Kidney (tissue), 14 donors: ENCODE measurements around the gene PEAK1. TPM values are rescaled to one million over a fixed set of nuclear protein-coding genes. Genes with fewer than 3 reads are reported as not detected.

ENCODE experiments used
- DNase-seq, 5 donors: peaks; one replicate each; pipeline ENCODE4 v3.0.0-alpha.2; 2013 to 2020
- FAIRE-seq: peaks from 2 replicates; lab custom pipeline; 2012; peaks lifted over from hg19 to GRCh38; lab: Jason Lieb, UNC
- H3K27ac ChIP-seq, 2 donors: one replicate each; pipeline ENCODE4 v1.7.0; 2013; ENCODE audit warnings: low read depth in 2 of 2, low read length in 2 of 2, inconsistent platforms in 1 of 2
- H3K27me3 ChIP-seq: one replicate; pipeline ENCODE4 v1.7.1; 2013; ENCODE audit warnings: low read length, inconsistent platforms; ENCODE audit not compliant: control insufficient read depth, insufficient read depth
- H3K36me3 ChIP-seq, 3 donors: one replicate each; pipeline versions ENCODE4 v1.7.0 to v1.7.1; 2013; ENCODE audit warnings: low read length in 3 of 3, control low read depth in 1 of 3, inconsistent platforms in 1 of 3; ENCODE audit not compliant: insufficient read depth in 3 of 3, control insufficient read depth in 2 of 3
- H3K4me1 ChIP-seq, 3 donors: one replicate each; pipeline versions ENCODE4 v1.7.0 to v1.7.1; 2013; ENCODE audit warnings: low read length in 3 of 3, inconsistent platforms in 1 of 3, low read depth in 1 of 3; ENCODE audit not compliant: control insufficient read depth in 2 of 3, insufficient read depth in 2 of 3
- H3K4me3 ChIP-seq, 3 donors: one replicate each; pipeline versions ENCODE4 v1.7.0 to v1.8.1; 2013; ENCODE audit warnings: low read length in 3 of 3, control low read depth in 1 of 3, inconsistent platforms in 1 of 3
- H3K9ac ChIP-seq, 3 donors: one replicate each; pipeline versions ENCODE4 v1.7.0 to v1.7.1; 2013; ENCODE audit warnings: low read length in 3 of 3, control low read depth in 1 of 3, inconsistent platforms in 1 of 3
- H3K9me3 ChIP-seq, 3 donors: one replicate each; pipeline versions ENCODE4 v1.7.0 to v1.7.1; 2013; ENCODE audit warnings: low read length in 3 of 3, control low read depth in 1 of 3, inconsistent platforms in 1 of 3; ENCODE audit not compliant: control insufficient read depth in 2 of 3, insufficient read depth in 1 of 3
- intact Hi-C: fragments of 100-400 bp; cut with DNase I; formaldehyde crosslinking; loops from one replicate; pipeline ENCODE4 v1.11.1; 2022
- polyA plus RNA-seq: library from polyadenylated mRNA; stranded (reverse); fragments of 350-450 nt; fragmentation: Illumina TruSeq; extraction: RNeasy Lipid Tissue Mini Kit (QIAGEN cat#74804); gene quantifications from one replicate; pipeline ENCODE4 v1.2.3, GENCODE V29; 2014; ENCODE audit warnings: low read depth, low replicate concordance; ENCODE audit not compliant: insufficient read depth
- total RNA-seq: library from RNA; stranded (reverse); fragmentation: NEBNext Ultra II Directional; extraction: Animal tissue kit (Norgen Biotek cat#: 25700); gene quantifications from one replicate; pipeline ENCODE4 v1.2.1, GENCODE V29; 2021
- TF ChIP-seq, protein P1 (sequence below): IDR thresholded peaks from 3 replicates; pipeline ENCODE4 v1.5.1; 2012; ENCODE audit warnings: mild to moderate bottlenecking, moderate library complexity, borderline replicate concordance; ENCODE audit not compliant: insufficient read depth; ENCODE audit errors: extremely low read depth
- donor health status: control.
- donor health status: control.
- donor health status: control.
- donor health status: control.
- donor health status: control.
- donor health status: DM: yes; HTN: yes; CAD: no.
- donor health status: Normal renal cell carcinoma (clear cell type).

The PEAK1 gene
- total and polyA plus RNA-seq, 2 donors from 2014 or later = 2.9 to 50.3 TPM

DNA sequence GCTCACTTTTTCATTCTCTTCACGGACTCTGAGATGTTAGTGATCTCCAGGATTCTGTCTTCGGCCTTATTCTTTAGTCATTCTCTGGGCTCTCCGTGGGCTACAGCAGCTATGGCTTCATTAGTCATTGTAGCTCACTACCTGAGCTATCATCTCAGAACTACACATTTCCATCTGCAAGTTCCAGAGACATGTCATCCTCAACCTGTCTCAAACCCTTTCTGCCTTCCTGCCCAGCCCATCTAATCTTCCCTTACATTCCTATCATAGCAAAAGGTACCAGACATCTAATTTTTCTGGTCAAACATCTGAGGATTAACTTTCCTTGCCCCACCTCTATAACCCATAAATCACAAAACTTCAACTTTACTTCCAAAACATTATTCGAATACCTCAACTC, 362.2 kb downstream of the PEAK1 start:
- DNase-seq = no peak
- H3K4me1 ChIP-seq = peaks cover 6 to 18% (median 13%) of the 10 kb centered on the region in 3 donors
- FAIRE-seq = no peak
- H3K27me3 ChIP-seq = no peaks in the 10 kb centered on the region
- H3K27ac ChIP-seq = no peak overlapping the region
- H3K9ac ChIP-seq = no peak overlapping the region
- no peak overlapping the region for H3K4me3 ChIP-seq
- TF ChIP-seq, protein P1, sequence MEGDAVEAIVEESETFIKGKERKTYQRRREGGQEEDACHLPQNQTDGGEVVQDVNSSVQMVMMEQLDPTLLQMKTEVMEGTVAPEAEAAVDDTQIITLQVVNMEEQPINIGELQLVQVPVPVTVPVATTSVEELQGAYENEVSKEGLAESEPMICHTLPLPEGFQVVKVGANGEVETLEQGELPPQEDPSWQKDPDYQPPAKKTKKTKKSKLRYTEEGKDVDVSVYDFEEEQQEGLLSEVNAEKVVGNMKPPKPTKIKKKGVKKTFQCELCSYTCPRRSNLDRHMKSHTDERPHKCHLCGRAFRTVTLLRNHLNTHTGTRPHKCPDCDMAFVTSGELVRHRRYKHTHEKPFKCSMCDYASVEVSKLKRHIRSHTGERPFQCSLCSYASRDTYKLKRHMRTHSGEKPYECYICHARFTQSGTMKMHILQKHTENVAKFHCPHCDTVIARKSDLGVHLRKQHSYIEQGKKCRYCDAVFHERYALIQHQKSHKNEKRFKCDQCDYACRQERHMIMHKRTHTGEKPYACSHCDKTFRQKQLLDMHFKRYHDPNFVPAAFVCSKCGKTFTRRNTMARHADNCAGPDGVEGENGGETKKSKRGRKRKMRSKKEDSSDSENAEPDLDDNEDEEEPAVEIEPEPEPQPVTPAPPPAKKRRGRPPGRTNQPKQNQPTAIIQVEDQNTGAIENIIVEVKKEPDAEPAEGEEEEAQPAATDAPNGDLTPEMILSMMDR = no peak
- H3K36me3 ChIP-seq = no peaks in the 10 kb centered on the region
- intact Hi-C loops = no loop called here
- H3K9me3 ChIP-seq = no peaks in the 10 kb centered on the region

DNA sequence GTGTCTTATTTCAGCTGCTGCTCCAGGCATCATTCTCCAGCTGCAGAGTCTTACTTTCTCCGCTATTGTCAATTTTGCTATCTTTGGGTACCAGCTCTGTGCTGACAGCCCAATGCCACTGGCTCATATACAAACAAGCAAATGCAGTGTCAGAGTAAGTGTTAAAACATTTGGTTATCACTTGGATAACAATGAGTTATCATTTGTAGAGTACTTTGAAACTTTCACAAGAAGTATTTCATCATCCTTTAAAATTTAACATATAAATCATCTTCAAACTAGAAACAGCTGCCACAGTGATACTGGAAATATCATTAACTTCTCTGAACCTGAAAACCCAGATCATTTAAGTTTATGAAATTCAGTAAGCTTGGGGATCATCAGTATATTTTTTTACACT, 362.8 kb downstream of the PEAK1 start:
- TF ChIP-seq, protein P1 = no peak
- H3K36me3 ChIP-seq = peaks cover 0 to 3% (median 2%) of the 10 kb centered on the region in 3 donors
- FAIRE-seq (no peak), DNase-seq (no peak)
- no peak overlapping the region for H3K4me3 ChIP-seq
- H3K9ac ChIP-seq = no peak overlapping the region
- H3K27me3 ChIP-seq = no peaks in the 10 kb centered on the region
- no peak overlapping the region for H3K27ac ChIP-seq
- intact Hi-C loops = no loop called here
- H3K9me3 ChIP-seq = no peaks in the 10 kb centered on the region
- H3K4me1 ChIP-seq = peaks cover 6 to 18% (median 13%) of the 10 kb centered on the region in 3 donors

DNA sequence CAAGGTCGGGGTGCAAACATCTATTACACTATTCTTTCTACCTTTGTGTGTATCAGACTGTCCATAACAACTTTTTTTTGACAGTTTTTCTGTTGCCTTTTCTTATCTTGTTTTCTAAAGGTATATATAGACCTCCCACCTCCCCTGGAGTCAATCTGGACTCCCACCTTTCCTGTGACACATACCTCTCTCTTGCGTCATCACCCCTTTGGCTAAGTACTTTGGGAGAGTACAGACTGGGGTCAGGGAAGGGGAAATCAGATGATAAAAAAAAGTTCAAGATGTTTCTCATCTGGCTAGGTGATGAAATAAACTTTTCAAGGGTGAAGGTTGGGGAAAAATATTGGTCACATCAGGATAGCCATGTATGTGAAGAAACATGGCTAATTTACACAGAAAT, 366.2 kb downstream of the PEAK1 start:
- Histone ChIP-seq H3K27me3 (no peaks in the 10 kb centered on the region), H3K4me3 (no peak overlapping the region), H3K9me3 (no peaks in the 10 kb centered on the region), H3K36me3 (peaks cover 2 to 8% (median 3%) of the 10 kb centered on the region in 3 donors), H3K27ac (no peak overlapping the region), H3K4me1 (no peaks in the 10 kb centered on the region), H3K9ac (no peak overlapping the region)
- no peak for FAIRE-seq
- TF ChIP-seq, protein P1 = no peak
- intact Hi-C loops = no loop called here
- no peak for DNase-seq

DNA sequence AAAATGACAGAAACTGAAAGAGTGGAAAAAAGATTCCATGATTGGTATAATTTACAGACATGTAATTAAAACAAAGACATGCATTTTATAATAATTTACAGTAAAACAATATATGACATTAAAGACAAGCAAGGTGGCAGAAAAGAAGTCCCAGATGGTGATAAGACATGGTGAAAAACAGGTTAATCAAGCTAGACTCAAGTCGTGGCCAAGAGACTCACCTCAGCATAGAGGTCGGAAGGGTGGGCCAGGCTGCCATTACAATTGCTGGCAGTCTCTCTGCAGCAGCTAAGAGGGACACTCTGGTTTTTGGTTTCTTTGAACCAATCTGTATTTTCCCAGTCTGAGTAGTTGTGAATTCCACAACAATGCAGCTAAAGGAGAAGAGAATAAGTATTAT, 367.3 kb downstream of the PEAK1 start:
- Histone ChIP-seq H3K4me3 (no peak overlapping the region), H3K4me1 (no peaks in the 10 kb centered on the region), H3K27me3 (no peaks in the 10 kb centered on the region), H3K36me3 (peaks cover 2 to 8% (median 3%) of the 10 kb centered on the region in 3 donors), H3K9ac (no peak overlapping the region), H3K27ac (no peak overlapping the region), H3K9me3 (no peaks in the 10 kb centered on the region)
- intact Hi-C loops = no loop called here
- TF ChIP-seq, protein P1 = no peak
- no peak for DNase-seq
- no peak for FAIRE-seq
